HG02840 (cell line): ENCODE measurements around the gene KXD1.
"Not testable (repeated sequence)": the region's sequence is repeated elsewhere in the genome, so short reads cannot be mapped to it uniquely, and the experiment has no call there.

Experiments used
- ATAC-seq: cut with Tn5 transposase; IDR thresholded peaks from one replicate; pipeline ENCODE4 v1.9.1; 2021; ENCODE audit warnings: mild to moderate bottlenecking, moderate library complexity, moderate number of reproducible peaks; ENCODE audit not compliant: unreplicated experiment, low FRiP score

Gene KXD1

GRCh38 chr19:18597809-18598660 lies 40.4 kb downstream of the KXD1 start:
- no peak for ATAC-seq

GRCh38 chr19:18599485-18599884 lies 41.8 kb downstream of the KXD1 start:
- ATAC-seq, result no peak

- ATAC-seq, result not testable (repeated sequence)
Observed at GRCh38 chr19:18600692-18601397, 43.2 kb downstream of the KXD1 start.

- no peak for ATAC-seq
Observed at GRCh38 chr19:18601875-18602274, 44.2 kb downstream of the KXD1 start.

- ATAC-seq, result no peak
Observed at GRCh38 chr19:18603255-18603957, 45.7 kb downstream of the KXD1 start.

- ATAC-seq, result no peak
Observed at GRCh38 chr19:18603958-18604819, 46.5 kb downstream of the KXD1 start.

- no peak for ATAC-seq
Observed at GRCh38 chr19:18604820-18605159, 47.1 kb downstream of the KXD1 start.

GRCh38 chr19:18605196-18605545 lies 47.5 kb downstream of the KXD1 start:
- ATAC-seq, result no peak

- no peak for ATAC-seq
Observed at GRCh38 chr19:18605546-18606280, 48.0 kb downstream of the KXD1 start.

- no peak for ATAC-seq
Observed at GRCh38 chr19:18606281-18607225, 48.9 kb downstream of the KXD1 start, which contains the start of gene CRLF1. Gene CRLF1, minus strand, starts transcription at chr19:18606799. Its CDS starts 143 bp downstream, at chr19:18606656.

- no peak for ATAC-seq
Observed at GRCh38 chr19:18607226-18608101, 49.8 kb downstream of the KXD1 start.

GRCh38 chr19:18608102-18608804 lies 50.6 kb downstream of the KXD1 start:
- no peak for ATAC-seq

GRCh38 chr19:18608805-18609716 lies 51.4 kb downstream of the KXD1 start:
- no peak for ATAC-seq

GRCh38 chr19:18609717-18610051 lies 52.0 kb downstream of the KXD1 start:
- no peak for ATAC-seq

GRCh38 chr19:18610245-18610555 lies 52.5 kb downstream of the KXD1 start:
- ATAC-seq, result no peak
